DND-41 (cell line): ENCODE measurements around the gene KCNMB1.
"Not testable (repeated sequence)": the region's sequence is repeated elsewhere in the genome, so short reads cannot be mapped to it uniquely, and the experiment has no call there.

Experiments
- ATAC-seq: fragments of 200-7000 bp; cut with Tn5 transposase; 3 replicates; pipeline ENCODE4 v1.9.1; 2021; ENCODE audit warnings: low read depth; ENCODE audit not compliant: insufficient read depth
- DNase-seq: peaks from one replicate; pipeline ENCODE4 v3.0.0-alpha.2; 2020
- H2AFZ ChIP-seq: 2 replicates; pipeline ENCODE4 v1.6.0; 2012; ENCODE audit warnings: low read depth, low read length
- H3K27ac ChIP-seq: 2 replicates; pipeline ENCODE4 v1.5.1; 2012; ENCODE audit warnings: low read length, inconsistent platforms
- H3K27me3 ChIP-seq: fragments of 200-600 bp; sonication (generic); 2 replicates; pipeline ENCODE4 v1.6.0; 2012; ENCODE audit warnings: low read length, mild to moderate bottlenecking, inconsistent platforms; ENCODE audit not compliant: insufficient read depth, poor library complexity
- H3K36me3 ChIP-seq: 2 replicates; pipeline ENCODE4 v1.5.1; 2012; ENCODE audit warnings: low read length, inconsistent platforms; ENCODE audit not compliant: insufficient read depth
- H3K4me1 ChIP-seq: 2 replicates; pipeline ENCODE4 v1.5.1; 2012; ENCODE audit warnings: mild to moderate bottlenecking, low read length; ENCODE audit not compliant: insufficient read depth
- H3K4me2 ChIP-seq: 2 replicates; pipeline ENCODE4 v1.6.0; 2012; ENCODE audit warnings: mild to moderate bottlenecking, moderate library complexity, low read length, inconsistent platforms; ENCODE audit not compliant: insufficient read depth
- H3K4me3 ChIP-seq, 2 experiments: fragments of 200-600 bp in 1 of 2; shearing (Covaris generic) in 1 of 2; 2 replicates each; pipeline ENCODE4 v1.5.1; 2012 to 2016; ENCODE audit warnings: inconsistent platforms in 2 of 2, low read length in 2 of 2, mild to moderate bottlenecking in 2 of 2, low read depth in 1 of 2, moderate library complexity in 1 of 2
- H3K79me2 ChIP-seq: 2 replicates; pipeline ENCODE4 v1.6.0; 2012; ENCODE audit warnings: low read length, inconsistent platforms; ENCODE audit not compliant: insufficient read depth
- H3K9ac ChIP-seq: 2 replicates; pipeline ENCODE4 v1.6.0; 2012; ENCODE audit warnings: low read depth, mild to moderate bottlenecking, inconsistent platforms, low read length, moderate library complexity
- H3K9me3 ChIP-seq: 2 replicates; pipeline ENCODE4 v1.5.1; 2012; ENCODE audit warnings: low read length, moderate library complexity, mild to moderate bottlenecking, inconsistent platforms; ENCODE audit not compliant: insufficient read depth, severe bottlenecking
- H4K20me1 ChIP-seq: 2 replicates; pipeline ENCODE4 v1.6.0; 2012; ENCODE audit warnings: low read length; ENCODE audit not compliant: insufficient read depth
- EZH2 ChIP-seq: IDR thresholded peaks from 3 replicates; pipeline ENCODE4 v1.6.1; 2012; ENCODE audit warnings: borderline replicate concordance, low read depth, mild to moderate bottlenecking, moderate library complexity, low read length, inconsistent platforms; ENCODE audit not compliant: severe bottlenecking
- TF ChIP-seq, protein P1 (sequence below): IDR thresholded peaks from 2 replicates; pipeline ENCODE4 v1.5.1; 2012; ENCODE audit warnings: borderline replicate concordance, low read length, moderate library complexity, mild to moderate bottlenecking; ENCODE audit not compliant: poor library complexity, severe bottlenecking; ENCODE audit errors: extremely low read depth

KCNMB1 gene

GRCh38 chr5:170377027-170377426, 12.1 kb downstream of the KCNMB1 start:
- Histone ChIP-seq H3K4me2 (no peak overlapping the region), H2AFZ (no peak overlapping the region), H3K9me3 (no peaks in the 10 kb centered on the region), H3K27me3 (no peaks in the 10 kb centered on the region), H3K4me3 (no peak overlapping the region), H3K79me2 (no peaks in the 10 kb centered on the region), H3K9ac (no peak overlapping the region), H3K36me3 (no peaks in the 10 kb centered on the region), H3K4me1 (no peaks in the 10 kb centered on the region), H4K20me1 (no peaks in the 10 kb centered on the region), H3K27ac (no peak overlapping the region)
- ATAC-seq, result no peak
- TF ChIP-seq EZH2, result no peak
- TF ChIP-seq, protein P1, sequence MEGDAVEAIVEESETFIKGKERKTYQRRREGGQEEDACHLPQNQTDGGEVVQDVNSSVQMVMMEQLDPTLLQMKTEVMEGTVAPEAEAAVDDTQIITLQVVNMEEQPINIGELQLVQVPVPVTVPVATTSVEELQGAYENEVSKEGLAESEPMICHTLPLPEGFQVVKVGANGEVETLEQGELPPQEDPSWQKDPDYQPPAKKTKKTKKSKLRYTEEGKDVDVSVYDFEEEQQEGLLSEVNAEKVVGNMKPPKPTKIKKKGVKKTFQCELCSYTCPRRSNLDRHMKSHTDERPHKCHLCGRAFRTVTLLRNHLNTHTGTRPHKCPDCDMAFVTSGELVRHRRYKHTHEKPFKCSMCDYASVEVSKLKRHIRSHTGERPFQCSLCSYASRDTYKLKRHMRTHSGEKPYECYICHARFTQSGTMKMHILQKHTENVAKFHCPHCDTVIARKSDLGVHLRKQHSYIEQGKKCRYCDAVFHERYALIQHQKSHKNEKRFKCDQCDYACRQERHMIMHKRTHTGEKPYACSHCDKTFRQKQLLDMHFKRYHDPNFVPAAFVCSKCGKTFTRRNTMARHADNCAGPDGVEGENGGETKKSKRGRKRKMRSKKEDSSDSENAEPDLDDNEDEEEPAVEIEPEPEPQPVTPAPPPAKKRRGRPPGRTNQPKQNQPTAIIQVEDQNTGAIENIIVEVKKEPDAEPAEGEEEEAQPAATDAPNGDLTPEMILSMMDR, result no peak
- DNase-seq, result no peak

GRCh38 chr5:170376526-170376925, 12.6 kb downstream of the KCNMB1 start:
- H3K27ac ChIP-seq, H2AFZ ChIP-seq, H3K36me3 ChIP-seq, H3K4me1 ChIP-seq, H4K20me1 ChIP-seq, H3K27me3 ChIP-seq, H3K79me2 ChIP-seq, H3K9me3 ChIP-seq, DNase-seq, H3K4me2 ChIP-seq, H3K4me3 ChIP-seq, H3K9ac ChIP-seq, ATAC-seq: not testable (repeated sequence)

- H3K79me2 ChIP-seq, result no peaks in the 10 kb centered on the region
- H3K27me3 ChIP-seq, result no peaks in the 10 kb centered on the region
- no peak overlapping the region for H3K9ac ChIP-seq
- no peaks in the 10 kb centered on the region for H3K4me1 ChIP-seq
- H3K27ac ChIP-seq, result no peak overlapping the region
- no peak overlapping the region for H3K4me3 ChIP-seq
- no peaks in the 10 kb centered on the region for H4K20me1 ChIP-seq
- H2AFZ ChIP-seq, result no peak overlapping the region
- DNase-seq, result no peak
- no peak for ATAC-seq
- TF ChIP-seq, protein P1, result no peak
- TF ChIP-seq EZH2, result no peak
- H3K4me2 ChIP-seq, result no peak overlapping the region
- no peaks in the 10 kb centered on the region for H3K9me3 ChIP-seq
- H3K36me3 ChIP-seq, result no peaks in the 10 kb centered on the region
Measured at GRCh38 chr5:170375283-170375682, 13.9 kb downstream of the KCNMB1 start.

- Histone ChIP-seq H3K27ac (no peak overlapping the region), H3K4me2 (no peak overlapping the region), H3K4me3 (no peak overlapping the region), H3K9me3 (no peaks in the 10 kb centered on the region), H2AFZ (no peak overlapping the region), H3K36me3 (no peaks in the 10 kb centered on the region), H3K9ac (no peak overlapping the region), H3K4me1 (no peaks in the 10 kb centered on the region), H3K79me2 (no peaks in the 10 kb centered on the region), H3K27me3 (no peaks in the 10 kb centered on the region), H4K20me1 (no peaks in the 10 kb centered on the region)
- no peak for ATAC-seq
- DNase-seq, result no peak
- no peak for TF ChIP-seq EZH2
- TF ChIP-seq, protein P1, result no peak
Measured at GRCh38 chr5:170372971-170373370, 16.2 kb downstream of the KCNMB1 start.
